GM18517 (cell line): Measurements from ENCODE around the gene SASH1.
"Not testable (repeated sequence)": the region's sequence is repeated elsewhere in the genome, so short reads cannot be mapped to it uniquely, and the experiment has no call there.

ENCODE experiments used
- ATAC-seq: cut with Tn5 transposase; IDR thresholded peaks from one replicate; pipeline ENCODE4 v1.9.1; 2021; ENCODE audit warnings: mild to moderate bottlenecking, moderate library complexity; ENCODE audit not compliant: unreplicated experiment

The SASH1 gene

DNA sequence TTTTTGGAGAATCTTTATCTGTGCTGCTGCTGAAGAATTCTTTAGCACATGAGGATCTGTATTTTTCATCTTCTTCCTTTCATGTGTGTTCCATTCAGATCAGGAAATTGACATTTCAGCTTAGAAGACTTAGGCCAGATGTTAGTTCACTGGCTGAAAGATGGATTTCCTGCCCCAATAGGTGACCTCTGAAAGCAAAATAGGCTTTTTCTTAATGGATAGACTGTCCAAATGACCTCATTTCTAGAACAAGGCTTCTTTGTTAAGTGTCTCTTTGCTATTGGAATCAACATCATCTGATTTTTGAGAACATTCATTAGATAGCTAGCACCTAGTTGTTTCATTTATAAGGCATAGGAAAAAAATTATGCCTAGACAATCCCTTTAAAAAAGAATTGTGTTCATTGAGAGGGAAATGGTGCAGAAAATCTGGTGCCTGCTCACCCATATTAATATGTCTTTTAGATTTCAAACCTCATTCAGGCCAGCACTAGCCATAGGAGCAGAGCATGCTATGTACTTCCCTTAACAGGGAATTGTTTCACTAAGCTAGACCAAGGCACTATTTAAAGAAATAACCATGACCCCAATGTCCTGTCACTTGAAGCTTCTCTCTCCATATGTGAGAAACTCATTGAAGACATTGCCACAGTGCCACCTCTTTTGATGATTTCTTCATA, 13.6 kb upstream of the SASH1 start:
- ATAC-seq: no peak

DNA sequence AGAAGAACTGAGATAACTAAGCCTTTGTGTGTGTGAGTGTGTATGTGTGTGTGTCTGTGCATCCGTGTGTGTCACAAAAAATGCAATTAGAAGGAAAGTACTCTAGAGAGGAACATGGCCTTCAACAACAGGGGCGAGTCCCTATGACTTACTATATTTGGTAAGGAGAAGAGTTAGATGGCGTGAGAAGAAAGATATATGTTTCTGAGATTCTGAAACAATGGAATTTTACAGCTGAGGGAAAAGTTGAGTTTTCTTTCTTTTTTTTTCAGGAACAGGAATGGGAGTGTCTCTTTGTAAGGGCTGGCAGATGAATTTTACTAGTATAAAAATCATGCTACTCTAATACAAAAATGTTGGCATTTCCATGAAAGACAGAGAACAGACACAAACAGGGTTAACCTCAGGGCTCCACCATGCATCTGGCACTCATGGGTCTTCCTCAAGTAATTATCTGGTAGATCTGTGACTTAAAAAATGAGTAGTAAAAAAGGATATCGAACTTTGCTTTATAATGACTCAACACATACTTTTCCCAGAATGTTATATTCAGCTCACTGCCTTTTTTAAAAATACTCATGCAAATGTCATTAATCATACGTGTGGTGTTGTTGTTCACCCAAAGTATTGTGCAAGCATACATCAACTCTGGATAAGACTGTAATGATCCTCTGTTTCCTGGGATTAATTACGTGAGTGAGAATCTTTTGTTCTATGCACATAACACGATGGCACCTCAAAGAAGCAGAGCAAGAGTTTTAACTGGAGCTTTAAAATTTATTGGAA, 12.8 kb upstream of the SASH1 start:
- ATAC-seq: no peak

DNA sequence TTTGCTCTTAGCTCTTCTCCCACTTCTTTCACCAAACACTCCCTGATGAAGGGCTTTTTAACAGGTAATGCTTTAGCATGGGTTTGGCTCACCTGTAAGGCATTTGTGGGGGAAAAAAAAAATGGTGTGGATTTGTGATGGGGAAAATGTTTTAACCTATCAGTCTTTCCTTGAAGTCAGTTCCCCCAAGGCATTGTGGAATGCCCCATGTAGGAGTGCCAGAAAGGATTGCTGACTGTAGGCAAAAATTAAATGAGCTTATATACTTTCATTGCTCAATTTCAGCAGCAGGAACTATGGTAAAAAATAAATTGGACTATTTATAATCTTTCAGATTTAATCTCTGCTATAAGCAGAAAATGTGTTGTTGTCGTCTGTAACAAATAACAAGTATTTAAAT, 10.6 kb upstream of the SASH1 start:
- no peak for ATAC-seq

DNA sequence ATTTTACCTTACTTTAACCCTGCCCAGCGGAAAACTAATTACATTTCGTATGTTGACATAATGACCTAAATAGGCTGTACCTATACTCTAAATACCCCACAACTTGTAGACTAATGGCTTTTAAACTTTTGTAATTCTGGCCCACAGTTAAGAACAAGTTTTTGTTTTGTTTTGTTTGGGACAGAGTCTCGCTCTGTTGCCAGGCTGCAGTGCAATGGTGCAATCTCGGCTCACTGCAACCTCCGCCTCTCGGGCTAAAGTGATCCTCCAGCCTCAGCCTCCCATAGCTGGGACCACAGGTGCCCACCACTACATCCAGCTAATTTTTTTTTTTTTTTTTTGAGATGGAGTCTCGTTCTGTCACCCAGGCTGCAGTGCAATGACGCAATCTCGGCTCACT, 5.7 kb upstream of the SASH1 start:
- ATAC-seq: no peak

DNA sequence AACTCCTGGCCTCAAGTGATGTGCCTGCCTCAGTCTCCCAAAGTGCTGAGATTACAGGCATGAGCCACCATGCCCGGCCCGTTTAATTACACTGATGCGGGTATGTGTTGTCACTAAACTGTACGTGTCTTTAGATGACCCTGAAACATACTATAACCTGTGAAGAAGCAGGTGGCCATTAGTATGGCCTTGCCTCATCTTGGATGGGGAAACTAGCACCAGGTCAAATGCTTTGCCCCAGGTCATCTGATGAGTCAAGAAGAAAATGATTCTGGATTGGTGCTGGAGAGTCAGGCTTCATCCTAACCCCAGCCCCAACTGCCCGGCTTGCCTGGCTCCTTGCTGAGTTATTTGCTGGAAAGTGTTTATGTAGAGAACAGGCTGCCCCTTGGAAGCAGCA, 2.9 kb upstream of the SASH1 start:
- ATAC-seq: no peak

DNA sequence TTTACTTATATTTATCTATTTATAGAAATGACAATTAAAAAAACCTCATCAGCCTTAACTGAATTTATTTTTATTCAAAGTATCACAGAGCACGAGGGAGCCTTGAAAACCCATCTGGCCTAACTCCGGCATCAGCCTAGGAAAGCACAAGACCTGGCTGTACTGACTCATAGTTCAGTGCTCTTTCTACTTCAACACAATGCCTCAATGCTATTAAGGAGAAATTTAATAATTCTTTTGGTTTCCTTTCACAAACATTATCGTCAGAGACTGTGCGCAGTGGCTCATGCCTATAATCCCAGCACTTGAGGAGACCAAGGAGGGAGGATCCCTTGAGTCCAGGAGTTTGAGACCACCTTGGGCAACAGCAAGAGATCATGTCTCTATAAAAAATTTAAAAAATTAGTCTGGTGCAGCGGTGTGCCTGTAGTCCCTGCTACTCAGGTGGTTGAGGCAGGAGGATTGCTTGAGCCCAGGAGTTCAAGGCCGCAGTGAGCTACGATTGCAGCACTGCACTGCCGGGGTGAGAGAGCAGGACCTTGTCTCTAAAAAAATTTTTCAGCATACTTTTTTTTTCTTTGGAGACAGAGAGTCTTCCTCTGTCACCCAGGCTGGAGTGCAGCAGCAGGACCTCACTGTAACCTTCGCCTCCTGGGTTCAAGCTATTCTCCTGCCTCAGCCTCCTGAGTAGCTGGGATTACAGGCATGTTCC, 1.9 kb upstream of the SASH1 start:
- ATAC-seq: no peak

DNA sequence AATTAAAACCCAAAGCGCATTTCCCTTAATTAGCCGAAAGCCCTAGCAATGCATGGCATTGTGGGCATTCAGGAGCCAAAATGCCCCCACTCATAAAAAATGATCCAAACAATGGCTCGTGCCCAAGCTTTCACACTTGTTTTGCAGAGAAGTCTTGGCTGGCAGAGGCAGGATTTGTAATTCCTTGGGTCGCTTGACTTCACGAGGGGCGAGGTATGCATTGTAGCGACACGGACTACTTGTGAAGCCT, 613 bp upstream of the SASH1 start:
- no peak for ATAC-seq

DNA sequence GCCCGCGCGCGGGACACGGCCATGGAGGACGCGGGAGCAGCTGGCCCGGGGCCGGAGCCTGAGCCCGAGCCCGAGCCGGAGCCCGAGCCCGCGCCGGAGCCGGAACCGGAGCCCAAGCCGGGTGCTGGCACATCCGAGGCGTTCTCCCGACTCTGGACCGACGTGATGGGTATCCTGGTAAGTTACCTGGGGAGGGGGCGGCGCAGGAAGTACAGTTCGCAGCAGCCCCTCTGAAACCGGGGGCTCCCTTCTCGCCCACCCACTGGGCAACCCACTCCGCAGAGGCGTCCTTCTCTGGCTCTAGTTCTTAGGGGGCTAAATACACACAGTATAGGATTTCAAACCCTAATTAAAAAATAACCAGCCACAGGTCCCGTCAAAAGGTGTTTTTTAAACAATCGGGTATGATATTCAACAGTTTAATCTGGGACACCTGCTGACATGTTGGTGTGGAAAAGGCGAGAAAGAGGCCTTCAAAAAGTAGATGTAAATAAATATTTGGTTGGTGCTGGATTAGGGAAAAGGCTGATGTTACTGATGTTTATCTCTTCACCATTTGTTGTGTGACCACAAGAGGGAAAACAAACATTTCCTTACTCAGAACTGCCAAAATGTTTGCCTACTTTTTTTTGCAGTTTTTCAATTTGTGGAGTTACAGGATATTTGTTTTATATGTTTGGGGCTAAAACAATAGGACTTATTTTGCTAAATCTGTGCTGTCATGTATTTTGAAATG, 577 bp downstream of the SASH1 start:
- ATAC-seq: peak; percentile 3

DNA sequence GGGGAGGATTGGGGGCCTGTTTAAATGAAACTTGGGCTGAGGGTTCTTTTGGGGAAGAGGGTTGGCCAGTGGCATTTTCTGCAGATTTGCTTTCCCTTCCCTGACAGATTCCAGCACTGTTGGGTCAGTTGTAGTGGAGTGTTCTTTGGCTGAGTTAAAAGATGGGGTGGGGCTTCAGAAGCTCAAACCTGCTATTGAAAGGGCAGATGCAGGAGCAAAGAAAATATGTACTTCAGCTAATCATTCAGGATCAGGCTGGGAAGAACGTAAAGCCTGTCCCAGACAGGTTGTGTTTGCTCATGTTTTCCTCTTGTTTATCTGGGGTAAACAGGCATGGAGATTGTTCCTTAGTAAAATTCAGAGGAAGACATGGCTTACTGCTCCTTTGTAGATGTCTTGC, 2.5 kb downstream of the SASH1 start:
- ATAC-seq: no peak

DNA sequence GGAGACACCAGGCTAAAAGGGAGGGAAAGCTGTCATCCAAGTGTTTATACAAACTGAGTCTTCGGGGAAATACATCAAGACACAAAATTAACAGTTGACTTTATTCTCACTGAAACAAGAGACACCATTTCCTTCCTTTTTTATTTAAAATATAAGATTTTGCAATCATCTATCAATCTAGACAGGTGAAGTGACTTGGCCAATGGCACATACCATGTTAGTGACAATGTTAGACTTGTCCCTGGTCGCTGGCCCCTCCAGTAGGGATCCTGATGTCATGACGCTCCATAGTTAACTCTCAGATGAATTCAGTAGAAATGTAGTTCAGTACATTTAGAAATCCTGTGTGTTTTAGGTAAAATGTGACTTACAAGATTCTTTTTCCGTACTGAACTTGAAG, 2.9 kb downstream of the SASH1 start:
- no peak for ATAC-seq

DNA sequence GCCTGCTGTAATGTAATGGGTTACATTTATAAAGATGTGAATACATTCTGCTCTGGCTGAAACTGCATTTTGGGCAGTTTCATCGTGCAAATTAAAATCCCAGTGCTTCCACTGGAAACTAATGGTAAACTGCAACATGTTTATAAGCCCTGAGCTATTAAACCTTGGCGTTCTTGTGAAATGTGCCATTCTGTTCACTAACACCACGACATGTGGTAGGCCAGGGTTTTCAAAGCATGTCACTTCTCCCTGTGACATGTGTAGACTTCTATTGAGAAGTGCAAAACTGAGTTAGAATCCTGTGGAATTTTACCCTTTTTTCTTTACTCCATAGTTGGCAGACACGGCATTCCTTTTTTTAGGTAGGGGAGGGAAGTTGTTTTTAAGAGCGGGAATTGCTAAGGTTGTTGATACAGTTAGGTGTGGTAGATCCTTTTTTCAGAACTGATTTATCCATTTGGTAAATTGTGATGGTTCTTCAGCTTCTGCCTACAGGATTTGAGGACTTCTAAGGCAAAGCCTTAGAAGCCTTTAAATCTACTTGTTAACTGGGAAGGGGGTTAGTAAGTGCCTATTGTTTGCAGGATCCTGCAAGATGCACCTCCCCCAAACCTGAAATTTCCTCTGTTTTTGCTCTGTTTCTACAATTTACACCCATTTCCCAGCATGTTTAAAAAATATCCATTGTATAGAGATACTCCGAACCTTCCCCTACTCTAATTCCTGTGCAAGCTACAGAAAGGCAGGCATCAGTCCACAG, 4.2 kb downstream of the SASH1 start:
- no peak for ATAC-seq

DNA sequence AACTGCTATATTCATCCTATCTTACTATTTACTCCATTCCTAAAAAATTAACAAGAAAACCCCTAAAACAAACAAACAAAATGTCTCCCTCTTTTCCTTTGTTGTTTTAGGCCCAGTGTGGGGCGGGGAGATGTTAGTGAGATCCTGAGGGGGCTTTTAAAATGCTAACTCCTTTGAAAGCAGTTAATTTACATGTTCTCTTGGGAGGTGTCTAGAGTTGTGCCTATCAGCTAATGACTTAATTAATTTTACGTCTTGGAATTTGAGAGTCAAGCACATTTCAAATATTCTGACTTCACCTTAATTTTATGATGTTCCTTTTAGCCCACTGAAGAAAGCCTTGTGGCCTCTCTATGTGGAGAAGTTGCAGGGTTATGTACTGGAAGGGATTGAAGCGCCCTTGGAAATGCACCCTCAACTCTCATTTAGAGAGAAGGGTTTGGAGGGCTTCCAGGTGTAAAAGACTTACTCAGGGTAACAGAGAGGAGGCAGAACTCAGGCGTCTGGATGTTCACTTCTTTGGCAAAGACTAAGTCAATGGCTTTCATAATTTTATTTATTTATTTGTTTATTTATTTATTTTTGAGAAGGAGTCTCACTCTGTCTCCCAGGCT, 4.9 kb downstream of the SASH1 start:
- ATAC-seq: no peak

DNA sequence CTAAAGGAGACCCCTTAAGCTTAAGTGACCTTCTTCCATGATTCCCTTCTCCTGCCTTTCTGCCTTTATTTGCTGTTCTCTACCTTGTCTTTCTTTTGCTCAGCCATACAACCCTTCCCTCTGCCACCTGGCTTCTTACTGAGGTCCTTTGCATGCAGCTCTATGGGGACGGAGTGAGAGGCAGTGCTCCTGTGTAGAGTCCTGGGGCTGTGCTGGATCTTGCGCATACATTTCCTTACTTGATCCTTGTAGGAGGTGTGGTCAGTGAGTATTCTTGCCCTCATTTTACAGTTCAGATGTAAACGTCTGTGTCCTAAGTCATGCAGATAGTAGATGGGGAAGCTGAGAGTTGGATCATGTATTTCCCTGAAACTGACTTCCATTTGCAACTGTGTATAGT, 5.7 kb downstream of the SASH1 start:
- ATAC-seq: no peak

DNA sequence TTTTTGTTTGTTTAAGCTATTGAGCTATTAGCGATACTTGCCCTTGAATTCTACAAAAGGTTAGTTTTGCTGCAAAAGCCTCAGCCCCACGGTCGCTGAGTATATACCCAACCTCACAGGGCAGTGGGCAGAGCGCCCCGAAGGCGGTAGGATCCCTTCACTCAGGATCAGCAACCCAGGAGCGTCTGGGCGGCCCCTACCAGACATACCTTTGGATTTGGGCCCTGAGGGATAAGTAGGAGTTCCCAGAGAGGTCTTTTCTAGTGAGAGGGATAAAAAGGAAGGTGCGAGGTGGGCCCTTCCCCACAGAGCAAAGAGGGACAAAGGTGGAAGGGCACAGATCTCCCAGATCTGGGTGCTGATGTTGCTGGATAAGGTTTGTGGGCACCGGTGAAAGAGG, 6.1 kb downstream of the SASH1 start:
- ATAC-seq: no peak

DNA sequence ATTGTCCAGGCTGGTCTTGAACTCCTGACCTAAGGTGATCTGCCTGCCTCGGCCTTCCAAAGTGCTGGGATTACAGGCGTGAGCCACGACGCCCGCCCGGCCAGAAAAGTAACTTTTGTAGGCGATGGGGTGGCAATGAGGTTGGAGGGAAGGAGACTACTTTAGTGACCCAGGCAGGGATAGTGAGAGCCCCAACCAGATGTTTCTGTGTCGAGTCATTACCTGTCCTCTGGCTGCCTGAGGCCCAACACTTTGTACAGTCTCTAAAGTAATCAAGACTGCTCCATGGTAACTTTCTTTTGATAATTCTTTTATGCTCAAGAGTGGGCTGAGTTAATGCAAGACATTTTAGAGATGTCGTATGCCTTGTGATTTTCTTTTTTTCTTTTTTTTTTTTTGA, 6.8 kb downstream of the SASH1 start:
- no peak for ATAC-seq

DNA sequence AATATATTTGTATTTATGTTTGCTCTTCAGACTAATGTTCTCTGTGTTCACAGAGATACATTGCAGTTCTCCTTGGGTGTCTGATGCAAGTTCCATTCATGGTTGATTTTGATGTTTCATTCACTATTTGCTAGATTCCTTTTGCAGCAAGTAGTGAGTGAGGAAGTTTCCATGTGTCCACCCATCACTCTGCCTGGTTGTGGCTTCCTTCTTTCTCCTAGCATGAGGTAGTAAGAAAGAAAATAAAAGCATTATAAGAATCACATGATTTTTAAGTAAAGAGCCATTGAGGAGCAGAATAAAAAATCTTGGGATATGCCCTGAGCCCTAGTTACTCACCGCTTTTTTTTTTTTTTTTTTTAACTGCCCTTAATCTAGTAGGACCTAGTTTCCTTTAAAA, 8.7 kb downstream of the SASH1 start:
- ATAC-seq: no peak

DNA sequence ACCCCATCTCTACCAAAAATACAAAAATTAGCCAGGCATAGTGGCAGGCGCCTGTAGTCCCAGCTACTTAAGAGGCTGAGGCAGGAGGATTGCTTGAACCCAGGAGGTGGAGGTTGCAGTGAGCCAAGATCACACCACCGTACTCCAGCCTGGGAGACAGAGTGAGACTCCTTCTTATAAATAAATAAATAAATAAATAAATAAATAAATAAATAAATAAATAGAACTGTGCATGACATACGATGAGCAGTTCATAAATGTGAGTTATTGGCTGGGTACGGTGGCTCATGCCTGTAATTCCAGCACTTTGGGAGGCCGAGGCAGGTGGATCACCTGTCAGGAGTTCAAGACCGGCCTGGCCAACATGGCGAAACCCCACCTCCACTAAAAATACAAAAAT, 9.8 kb downstream of the SASH1 start:
- not testable (repeated sequence) for ATAC-seq

DNA sequence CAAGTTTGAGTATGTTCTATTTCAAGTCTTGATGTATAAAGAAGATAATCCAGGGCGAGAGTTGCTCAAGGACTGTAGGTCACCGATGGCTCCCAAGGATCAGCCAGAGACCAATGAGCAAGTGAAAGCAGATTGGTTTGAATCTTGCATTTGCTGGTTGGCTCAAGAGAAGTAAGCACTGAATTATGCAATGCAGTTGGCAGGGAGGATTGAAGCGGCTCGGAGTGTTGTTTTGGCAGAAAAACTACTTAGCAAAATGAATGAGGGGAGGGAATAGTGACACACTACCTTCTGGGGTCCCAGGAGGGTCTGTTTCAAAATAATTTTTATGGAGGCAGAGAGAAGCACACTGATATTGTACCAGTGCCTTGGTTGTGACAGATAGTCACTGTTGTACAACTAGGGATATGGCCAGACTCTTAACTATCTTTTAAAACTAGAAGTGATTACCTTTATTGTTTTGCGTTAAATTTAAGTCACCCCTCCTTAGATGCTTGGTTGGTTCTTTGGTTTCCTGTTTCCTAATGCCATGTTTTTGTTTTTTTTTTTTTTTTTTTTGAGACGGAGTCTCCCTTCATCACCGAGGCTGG, 15.7 kb downstream of the SASH1 start:
- ATAC-seq: no peak

DNA sequence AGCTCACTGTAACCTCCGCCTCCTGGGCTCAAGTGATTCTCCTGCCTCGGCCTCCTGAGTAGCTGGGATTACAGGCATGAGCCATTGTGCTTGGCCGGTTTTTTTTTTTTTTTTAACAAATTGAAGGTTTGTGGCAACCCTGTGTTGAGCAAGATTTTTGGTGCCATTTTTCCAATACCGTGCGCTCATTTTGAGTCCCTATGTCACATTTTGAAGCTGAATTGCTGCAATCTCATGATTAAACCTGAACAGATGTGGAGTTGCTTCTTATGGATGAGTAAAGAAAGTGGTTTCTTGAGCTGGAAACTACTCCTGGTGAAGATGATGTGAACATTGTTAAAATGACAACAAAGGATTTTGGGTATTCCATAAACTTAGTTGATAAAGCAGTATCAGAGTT, 16.6 kb downstream of the SASH1 start:
- ATAC-seq: no peak
